Stimulated activated CD8-positive, alpha-beta memory T cell treated with anti-CD3 and anti-CD28 coated beads, Interleukin-4, amount 100 ng/mL, for 24 hours (primary cell): Measurements from ENCODE around the gene CD93.

Experiments
- DNase-seq: peaks from one replicate; pipeline ENCODE4 v3.0.0-alpha.2; 2020; ENCODE audit warnings: low read depth

The CD93 gene

GRCh38 chr20:23059846-23060245, 26.3 kb downstream of the CD93 start:
- no peak for DNase-seq

GRCh38 chr20:23059001-23059400, 27.1 kb downstream of the CD93 start:
- no peak for DNase-seq

GRCh38 chr20:23058240-23058639, 27.9 kb downstream of the CD93 start:
- no peak for DNase-seq

GRCh38 chr20:23052904-23053303, 33.2 kb downstream of the CD93 start:
- no peak for DNase-seq

- no peak for DNase-seq
These were observed 35.1 kb downstream of the CD93 start for GRCh38 chr20:23050847-23051627.

- no peak for DNase-seq
These were observed 35.9 kb downstream of the CD93 start for GRCh38 chr20:23050076-23050838.

GRCh38 chr20:23049201-23050075, 36.7 kb downstream of the CD93 start, which contains the start of gene THBD:
Gene THBD, minus strand, starts transcription at chr20:23049672. Its CDS starts 168 bp downstream, at chr20:23049504.
- DNase-seq, result no peak

GRCh38 chr20:23048283-23049200, 37.6 kb downstream of the CD93 start:
- no peak for DNase-seq

- DNase-seq, result no peak
These were observed 38.3 kb downstream of the CD93 start for GRCh38 chr20:23047738-23048214.

GRCh38 chr20:23047001-23047737, 39.0 kb downstream of the CD93 start:
- no peak for DNase-seq

GRCh38 chr20:23046431-23046830, 39.7 kb downstream of the CD93 start:
- DNase-seq, result no peak

GRCh38 chr20:23043376-23043775, 42.7 kb downstream of the CD93 start:
- no peak for DNase-seq

- no peak for DNase-seq
These were observed 43.9 kb downstream of the CD93 start for GRCh38 chr20:23042270-23042669.

GRCh38 chr20:23039885-23040508, 46.1 kb downstream of the CD93 start:
- no peak for DNase-seq

- DNase-seq, result no peak
These were observed 46.8 kb downstream of the CD93 start for GRCh38 chr20:23039136-23039875.

GRCh38 chr20:23037017-23037481, 49.1 kb downstream of the CD93 start:
- DNase-seq, result no peak

- DNase-seq, result no peak
These were observed 49.8 kb downstream of the CD93 start for GRCh38 chr20:23036371-23036770.

GRCh38 chr20:23035731-23036130, 50.4 kb downstream of the CD93 start:
- no peak for DNase-seq
